Uterus (tissue), 4 donors: ENCODE data around the gene COX4I1. TPM values are rescaled to one million over a fixed set of nuclear protein-coding genes. Genes with fewer than 3 reads are reported as not detected.

Source experiments
- DNase-seq, 2 donors: peaks; one replicate each; pipeline ENCODE4 v3.0.0-alpha.2; 2019 to 2020
- H3K27ac ChIP-seq, 2 donors: fragments of 200-600 bp; sonication (generic); 1 replicate in 1 of 2; 2 replicates in 1 of 2; pipeline ENCODE4 v1.5.1; 2016 to 2018
- H3K27me3 ChIP-seq, 2 donors: fragments of 200-600 bp; sonication (generic); one replicate each; pipeline ENCODE4 v1.5.1; 2018 to 2019; ENCODE audit warnings: control low read depth in 1 of 2
- H3K36me3 ChIP-seq, 2 donors: fragments of 200-600 bp; sonication (generic); one replicate each; pipeline ENCODE4 v1.5.1; 2019; ENCODE audit warnings: control low read depth in 1 of 2
- H3K4me1 ChIP-seq, 2 donors: fragments of 200-600 bp; sonication (generic); one replicate each; pipeline ENCODE4 v1.5.1; 2018 to 2019; ENCODE audit warnings: control low read depth in 1 of 2
- H3K4me3 ChIP-seq, 2 donors: fragments of 200-600 bp; sonication (generic); 1 replicate in 1 of 2; 2 replicates in 1 of 2; pipeline ENCODE4 v1.5.1; 2018 to 2019; ENCODE audit warnings: mild to moderate bottlenecking in 1 of 2
- H3K9me3 ChIP-seq, 2 donors: fragments of 200-600 bp; sonication (generic); one replicate each; pipeline ENCODE4 v1.5.1; 2019; ENCODE audit warnings: control low read depth in 1 of 2
- POLR2A ChIP-seq, 2 donors: fragments of 450-650 bp; IDR thresholded peaks; one replicate each; pipeline ENCODE4 v1.6.1; 2016; ENCODE audit warnings: antibody characterized with exemption in 2 of 2, mild to moderate bottlenecking in 1 of 2, moderate library complexity in 1 of 2
- intact Hi-C: fragments of 100-400 bp; cut with DNase I; formaldehyde crosslinking; loops from one replicate; pipeline ENCODE4 v1.15.1; 2023; ENCODE audit warnings: low total_unique reads
- total RNA-seq, 4 donors: library from RNA; depleted of rRNA in 3 of 4; stranded (reverse); fragments of >200 nt in 3 of 4; gene quantifications; one replicate each; pipeline versions ENCODE4 v1.1.0 to v1.2.4, GENCODE V29; 2014 to 2023
- TF ChIP-seq, protein P1 (sequence below), 4 experiments: fragments of 200-600 bp in 2 of 4; fragments of 450-650 bp in 2 of 4; sonication (generic) in 2 of 4; IDR thresholded peaks; one replicate each; pipeline ENCODE4 v1.5.1; 2016 to 2019; ENCODE audit warnings: antibody characterized with exemption in 4 of 4, mild to moderate bottlenecking in 2 of 4, moderate library complexity in 1 of 4
- donor health status: DM: yes; HTN: yes; CAD: no.

The COX4I1 gene
- total RNA-seq, 4 donors from 2014 or later = 199 to 836 (median 287) TPM

DNA sequence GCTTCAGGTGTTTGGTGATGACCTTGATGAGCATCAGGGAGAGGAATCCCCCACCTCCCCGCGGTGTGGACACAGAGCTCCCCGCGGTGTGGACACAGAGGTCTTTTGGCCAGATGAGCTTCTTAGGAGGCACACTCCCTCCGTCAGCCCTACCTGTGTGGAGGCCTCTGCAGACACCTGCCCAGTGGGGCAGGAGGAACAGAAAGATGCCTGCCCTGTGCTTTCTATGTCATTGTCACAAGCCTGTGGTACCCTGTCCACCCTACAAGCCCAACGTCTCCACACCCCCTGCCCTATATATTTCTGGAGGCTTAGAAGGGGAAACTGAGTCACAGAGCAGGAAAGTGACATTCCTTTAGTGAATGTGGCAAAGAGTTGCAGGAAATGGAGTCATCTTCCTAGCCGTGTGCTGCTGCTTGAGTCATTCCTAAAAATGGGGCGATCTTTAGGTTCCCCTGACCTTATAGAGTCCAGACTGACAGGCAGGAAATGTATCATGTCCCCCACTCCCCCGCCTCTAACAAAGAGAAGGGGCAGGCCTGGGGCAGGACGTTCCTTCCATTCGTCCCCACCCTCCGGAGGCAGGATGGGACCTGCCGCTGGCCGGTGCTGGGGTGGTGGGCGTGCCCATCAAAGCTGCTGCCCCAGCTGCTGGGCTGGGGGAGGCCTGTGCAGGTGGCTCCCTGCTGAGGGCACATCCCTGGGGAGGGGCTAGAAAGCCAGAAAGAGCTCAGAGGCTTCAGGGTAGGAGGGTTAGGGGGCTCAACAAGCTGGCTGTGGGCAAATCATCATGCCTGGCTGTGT, 47.6 kb upstream of the COX4I1 start:
- intact Hi-C loops = no loop called here
- no peak for TF ChIP-seq POLR2A (IDR thresholded peaks at IDR 0.05)
- TF ChIP-seq, protein P1, sequence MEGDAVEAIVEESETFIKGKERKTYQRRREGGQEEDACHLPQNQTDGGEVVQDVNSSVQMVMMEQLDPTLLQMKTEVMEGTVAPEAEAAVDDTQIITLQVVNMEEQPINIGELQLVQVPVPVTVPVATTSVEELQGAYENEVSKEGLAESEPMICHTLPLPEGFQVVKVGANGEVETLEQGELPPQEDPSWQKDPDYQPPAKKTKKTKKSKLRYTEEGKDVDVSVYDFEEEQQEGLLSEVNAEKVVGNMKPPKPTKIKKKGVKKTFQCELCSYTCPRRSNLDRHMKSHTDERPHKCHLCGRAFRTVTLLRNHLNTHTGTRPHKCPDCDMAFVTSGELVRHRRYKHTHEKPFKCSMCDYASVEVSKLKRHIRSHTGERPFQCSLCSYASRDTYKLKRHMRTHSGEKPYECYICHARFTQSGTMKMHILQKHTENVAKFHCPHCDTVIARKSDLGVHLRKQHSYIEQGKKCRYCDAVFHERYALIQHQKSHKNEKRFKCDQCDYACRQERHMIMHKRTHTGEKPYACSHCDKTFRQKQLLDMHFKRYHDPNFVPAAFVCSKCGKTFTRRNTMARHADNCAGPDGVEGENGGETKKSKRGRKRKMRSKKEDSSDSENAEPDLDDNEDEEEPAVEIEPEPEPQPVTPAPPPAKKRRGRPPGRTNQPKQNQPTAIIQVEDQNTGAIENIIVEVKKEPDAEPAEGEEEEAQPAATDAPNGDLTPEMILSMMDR (IDR thresholded peaks at IDR 0.05) = no peak
- DNase-seq = no peak
- Histone ChIP-seq H3K4me3 (no peak overlapping the region), H3K27me3 (peaks cover 0 to 10% of the 10 kb centered on the region in 2 donors), H3K9me3 (no peaks in the 10 kb centered on the region), H3K4me1 (peaks cover 0 to 12% of the 10 kb centered on the region in 2 donors), H3K36me3 (no peaks in the 10 kb centered on the region), H3K27ac (no peak overlapping the region)

DNA sequence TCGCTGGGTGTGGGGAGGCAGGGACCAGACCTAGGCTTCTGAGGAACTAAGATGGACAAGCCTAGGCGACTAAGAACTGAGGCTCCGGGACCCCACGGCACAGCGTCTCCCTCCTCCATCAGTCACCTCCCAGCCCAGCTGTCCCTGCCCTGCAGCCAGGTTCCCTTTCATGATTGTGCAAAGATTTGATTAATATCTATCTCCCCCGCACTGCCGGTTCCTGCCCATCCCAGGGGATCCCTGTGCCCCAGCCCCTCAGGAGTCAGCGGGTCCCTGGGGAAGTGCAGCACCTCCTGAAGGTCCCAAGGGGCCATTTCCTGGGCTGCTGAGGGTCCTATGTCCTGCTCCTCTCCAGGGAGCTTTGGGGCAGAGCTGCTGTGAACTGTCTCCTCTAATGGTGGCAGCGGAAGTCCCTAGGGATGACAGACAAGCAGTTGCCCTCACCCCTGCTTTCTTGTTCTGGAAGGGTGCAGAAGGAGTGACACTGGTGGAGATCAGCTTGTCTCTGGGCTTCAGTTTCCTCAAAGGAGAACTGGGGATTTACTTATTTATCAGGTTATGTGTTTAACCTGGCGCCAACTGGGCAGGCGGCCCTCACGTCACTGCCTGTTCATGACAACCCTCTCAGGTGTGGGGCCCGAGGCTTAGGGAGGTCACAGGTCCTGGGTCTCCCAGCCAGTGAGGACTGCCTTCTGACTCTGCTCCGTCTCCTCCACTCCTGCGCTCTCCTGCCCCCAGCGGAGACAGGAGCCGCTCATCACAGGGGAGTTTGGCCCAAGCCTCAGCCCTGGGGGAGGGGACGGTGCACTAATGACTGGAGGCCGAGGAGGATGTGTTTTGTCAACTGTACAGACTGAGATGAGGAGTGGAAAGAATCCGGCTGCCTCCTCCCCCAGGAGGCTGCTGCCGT, 46.7 kb upstream of the COX4I1 start:
- DNase-seq = peak; percentile 52 to 57
- no peaks in the 10 kb centered on the region for H3K36me3 ChIP-seq
- peaks cover 0 to 12% of the 10 kb centered on the region in 2 donors for H3K4me1 ChIP-seq
- no peak overlapping the region for H3K4me3 ChIP-seq
- no peaks in the 10 kb centered on the region for H3K9me3 ChIP-seq
- H3K27me3 ChIP-seq = peaks cover 0 to 10% of the 10 kb centered on the region in 2 donors
- TF ChIP-seq, protein P1 (IDR thresholded peaks at IDR 0.05) = peak in 1 of 4 experiments; percentile 25
- no peak for TF ChIP-seq POLR2A (IDR thresholded peaks at IDR 0.05)
- intact Hi-C loops = no loop called here
- no peak overlapping the region for H3K27ac ChIP-seq

GRCh38 chr16:85753559-85753958, 45.9 kb upstream of the COX4I1 start:
- no peaks in the 10 kb centered on the region for H3K9me3 ChIP-seq
- peaks cover 0 to 12% of the 10 kb centered on the region in 2 donors for H3K4me1 ChIP-seq
- DNase-seq = no peak
- no peak overlapping the region for H3K4me3 ChIP-seq
- H3K27me3 ChIP-seq = peaks cover 0 to 10% of the 10 kb centered on the region in 2 donors
- TF ChIP-seq, protein P1 (IDR thresholded peaks at IDR 0.05) = no peak
- no peak for TF ChIP-seq POLR2A (IDR thresholded peaks at IDR 0.05)
- intact Hi-C loops = no loop called here
- no peaks in the 10 kb centered on the region for H3K36me3 ChIP-seq
- no peak overlapping the region for H3K27ac ChIP-seq

- Histone ChIP-seq H3K4me1 (peaks cover 0 to 12% of the 10 kb centered on the region in 2 donors), H3K4me3 (no peak overlapping the region), H3K9me3 (no peaks in the 10 kb centered on the region), H3K27ac (no peak overlapping the region), H3K36me3 (no peaks in the 10 kb centered on the region), H3K27me3 (peaks cover 0 to 10% of the 10 kb centered on the region in 2 donors)
- TF ChIP-seq, protein P1 (IDR thresholded peaks at IDR 0.05) = no peak
- no peak for TF ChIP-seq POLR2A (IDR thresholded peaks at IDR 0.05)
- DNase-seq = no peak
- intact Hi-C loops = no loop called here
Observed at GRCh38 chr16:85753976-85754375, 45.5 kb upstream of the COX4I1 start.
